ENCODE results near the gene ELF4.

Gene ELF4

GRCh38 chrX:130047416-130047815 lies 62.9 kb downstream of the ELF4 start:
- DNase-seq (ENCODE audit: low spot score) = no peak

GRCh38 chrX:130039847-130040246 lies 70.5 kb downstream of the ELF4 start:
- no peak for DNase-seq (ENCODE audit: low spot score)

DNA sequence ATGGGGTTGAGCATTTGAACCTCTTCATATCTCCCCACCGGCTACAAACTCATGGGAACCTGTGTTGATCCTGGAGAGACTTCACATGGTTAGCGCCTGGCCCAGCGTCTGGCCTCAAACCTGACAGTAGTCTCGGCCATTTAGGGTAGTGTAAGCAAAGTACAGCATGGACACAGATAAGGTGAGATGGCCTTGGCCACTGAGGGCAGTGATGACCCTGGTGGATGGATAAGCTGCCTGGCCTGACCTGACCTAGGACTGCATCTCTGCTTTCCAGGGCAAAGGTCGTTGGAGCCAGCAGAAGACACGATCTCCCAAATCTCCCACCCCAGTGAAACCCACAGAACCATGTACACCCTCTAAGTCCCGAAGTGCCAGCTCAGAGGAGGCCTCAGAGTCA lies 76.1 kb downstream of the ELF4 start:
- no peak for DNase-seq (ENCODE audit: low spot score)

- no peak for DNase-seq (ENCODE audit: low spot score)
These were observed 77.7 kb downstream of the ELF4 start for GRCh38 chrX:130032552-130032951.

GRCh38 chrX:130030826-130031225 lies 79.5 kb downstream of the ELF4 start:
- no peak for DNase-seq (ENCODE audit: low spot score)

GRCh38 chrX:130028196-130028595 lies 82.1 kb downstream of the ELF4 start:
- peak; percentile 42 for DNase-seq (ENCODE audit: low spot score)

- no peak for DNase-seq (ENCODE audit: low spot score)
These were observed 82.7 kb downstream of the ELF4 start for GRCh38 chrX:130027569-130027968.

GRCh38 chrX:130025256-130025655 lies 85.0 kb downstream of the ELF4 start:
- DNase-seq (ENCODE audit: low spot score) = no peak

- DNase-seq (ENCODE audit: low spot score) = peak; percentile 78
These were observed 86.2 kb downstream of the ELF4 start for GRCh38 chrX:130024127-130024526.

DNA sequence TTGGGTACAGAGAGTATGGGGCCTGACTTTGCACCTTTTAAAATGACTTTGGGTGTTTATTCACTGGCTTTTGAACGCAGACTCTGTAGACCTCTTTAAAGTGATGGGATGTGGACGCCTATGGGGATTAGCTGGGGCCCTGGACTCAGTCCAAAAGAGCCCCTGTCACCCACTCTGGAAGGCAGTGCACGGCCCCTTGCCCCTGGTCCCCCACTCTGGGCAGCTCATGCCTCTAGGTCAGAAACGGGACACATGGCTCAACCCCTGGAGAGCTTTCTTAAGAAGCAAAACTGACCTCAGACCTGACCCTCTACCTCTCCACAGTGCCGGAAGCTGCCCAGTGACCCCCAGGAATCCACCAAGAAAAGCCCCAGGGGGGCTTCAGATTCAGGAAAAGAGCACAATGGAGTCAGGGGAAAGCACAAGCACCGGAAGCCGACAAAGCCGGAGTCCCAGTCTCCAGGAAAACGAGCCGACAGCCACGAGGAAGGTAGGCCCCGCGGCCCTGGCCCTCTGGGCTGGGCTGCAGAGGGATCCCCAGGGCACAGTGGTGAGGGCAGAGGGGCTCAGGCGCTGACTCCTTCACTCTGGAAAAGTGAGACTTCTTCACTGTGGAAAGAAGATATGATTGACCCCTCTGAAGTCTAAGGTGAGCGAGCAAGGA lies 89.5 kb downstream of the ELF4 start:
- no peak for DNase-seq (ENCODE audit: low spot score)

- no peak for DNase-seq (ENCODE audit: low spot score)
These were observed 92.2 kb downstream of the ELF4 start for GRCh38 chrX:130018143-130018542.

- DNase-seq (ENCODE audit: low spot score) = no peak
These were observed 95.1 kb downstream of the ELF4 start for GRCh38 chrX:130015181-130015580.
